Measurements from ENCODE around the gene SNX12. TPM values are rescaled to one million over a fixed set of nuclear protein-coding genes. Genes with fewer than 3 reads are reported as not detected.

Gene SNX12
- total and polyA plus RNA-seq, 9 donors: 28.5 to 74.8 (median 59.2) TPM

DNA sequence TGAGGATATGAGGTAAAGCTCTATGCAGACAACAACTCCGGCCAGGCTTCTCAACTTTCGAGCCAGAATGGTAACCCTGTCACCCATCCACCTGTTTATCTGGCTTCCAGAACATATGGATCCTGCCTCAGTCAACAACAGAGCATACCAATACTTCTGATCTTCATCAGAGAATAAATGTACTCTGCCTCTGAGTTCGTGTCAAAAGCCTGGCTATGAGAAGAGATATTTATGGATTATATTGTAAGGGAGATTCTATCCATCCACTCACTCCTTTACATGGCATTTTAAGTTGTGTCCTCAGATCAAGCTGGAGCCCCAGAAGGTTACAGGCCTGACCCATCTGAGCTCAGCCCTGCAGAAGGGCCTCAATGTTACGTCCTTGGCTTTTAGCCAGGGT lies 17.8 kb upstream of the SNX12 start:
- Histone ChIP-seq H3K9me3 (no peaks in the 10 kb centered on the region), H3K4me3 (no peak overlapping the region), H3K4me1 (ENCODE audit: insufficient read depth) (no peaks in the 10 kb centered on the region), H3K27ac (no peak overlapping the region), H3K36me3 (no peaks in the 10 kb centered on the region), H3K27me3 (no peaks in the 10 kb centered on the region)
- TF ChIP-seq CTCF (IDR thresholded peaks at IDR 0.05): no peak
- TF ChIP-seq POLR2A (IDR thresholded peaks at IDR 0.05): no peak
- no peak for TF ChIP-seq EP300 (IDR thresholded peaks at IDR 0.05)
- 42 to 50% (median 50%) methylated on average over 4 of the region's 4 CpGs for WGBS, 3 donors
- intact Hi-C loops (cut with DNase I): no loop called here
- DNase-seq: no peak

DNA sequence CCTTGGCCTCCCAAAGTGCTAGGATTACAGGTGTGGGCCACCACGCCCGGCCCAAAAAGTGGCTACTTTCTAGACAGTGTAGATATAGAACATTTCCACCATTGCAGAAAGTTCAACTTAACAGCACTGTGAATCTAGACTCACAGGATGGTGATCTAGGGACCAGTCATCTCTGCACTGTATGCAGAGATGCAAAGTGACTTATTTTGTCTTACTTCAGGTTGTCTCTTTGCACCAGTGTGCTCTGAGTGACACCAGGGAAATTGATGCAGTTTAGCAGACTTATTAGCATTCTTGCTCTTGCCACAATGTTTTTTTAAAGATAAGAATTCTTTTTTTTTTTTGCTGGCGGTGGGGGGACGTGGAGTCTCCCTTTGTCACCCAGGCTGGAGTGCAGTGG lies 14.7 kb upstream of the SNX12 start:
- no peak overlapping the region for H3K4me3 ChIP-seq
- H3K27me3 ChIP-seq: no peaks in the 10 kb centered on the region
- H3K4me1 ChIP-seq (ENCODE audit: insufficient read depth): no peaks in the 10 kb centered on the region
- no peak overlapping the region for H3K27ac ChIP-seq
- H3K9me3 ChIP-seq: no peaks in the 10 kb centered on the region
- intact Hi-C loops (cut with DNase I): no loop called here
- no peaks in the 10 kb centered on the region for H3K36me3 ChIP-seq
- DNase-seq: no peak
- 50 to 64% (median 57%) methylated on average over 4 of the region's 4 CpGs for WGBS, 3 donors
- TF ChIP-seq CTCF (IDR thresholded peaks at IDR 0.05): no peak
- TF ChIP-seq POLR2A (IDR thresholded peaks at IDR 0.05): no peak
- no peak for TF ChIP-seq EP300 (IDR thresholded peaks at IDR 0.05)

GRCh38 chrX:71082124-71082647 lies 14.1 kb upstream of the SNX12 start:
- intact Hi-C loops (cut with DNase I): no loop called here
- TF ChIP-seq POLR2A (IDR thresholded peaks at IDR 0.05): no peak
- no peak for TF ChIP-seq EP300 (IDR thresholded peaks at IDR 0.05)
- no peak for TF ChIP-seq CTCF (IDR thresholded peaks at IDR 0.05)
- WGBS, 3 donors: 77 to 84% (median 78%) methylated on average over 5 of the region's 5 CpGs
- Histone ChIP-seq H3K9me3 (no peaks in the 10 kb centered on the region), H3K27me3 (no peaks in the 10 kb centered on the region), H3K4me1 (ENCODE audit: insufficient read depth) (no peaks in the 10 kb centered on the region), H3K36me3 (no peaks in the 10 kb centered on the region), H3K27ac (no peak overlapping the region), H3K4me3 (no peak overlapping the region)
- no peak for DNase-seq

DNA sequence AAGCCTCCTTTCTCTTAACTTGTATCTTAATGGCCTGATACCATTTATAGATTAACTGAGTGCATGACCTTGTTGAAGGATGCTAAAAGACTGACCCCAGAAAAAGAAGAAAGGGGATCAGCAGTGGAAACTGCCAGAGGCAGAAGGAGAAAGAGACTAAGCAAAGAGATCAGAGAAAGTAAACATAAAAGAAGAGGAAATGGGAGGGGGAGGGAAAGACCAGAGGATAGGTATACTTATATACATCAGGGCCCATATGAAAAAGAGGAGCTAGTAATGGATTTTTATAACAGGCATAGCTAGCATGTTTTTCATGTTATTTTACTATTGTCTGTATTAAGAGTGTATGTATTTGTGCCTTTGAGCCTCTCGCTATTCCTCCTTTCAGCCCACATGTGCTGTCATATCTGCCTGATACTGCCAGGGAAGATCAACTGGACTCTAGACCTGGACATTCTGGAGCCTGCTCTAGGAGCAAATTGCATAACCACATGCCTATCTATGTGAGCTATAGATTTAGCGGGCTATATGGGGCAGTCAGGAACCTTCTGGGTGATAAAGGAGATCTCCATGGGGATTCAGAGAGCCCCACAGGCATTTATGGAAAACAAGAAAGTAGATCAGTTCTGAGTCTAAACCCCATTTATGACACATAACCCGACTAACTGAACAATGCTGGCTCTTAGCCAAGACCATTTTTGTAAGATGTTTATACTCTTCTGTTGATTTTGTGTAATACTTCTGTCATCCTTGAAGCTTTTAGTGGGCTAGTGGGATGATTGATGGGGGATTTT lies 13.4 kb upstream of the SNX12 start:
- no peak for DNase-seq
- Histone ChIP-seq H3K27me3 (no peaks in the 10 kb centered on the region), H3K9me3 (no peaks in the 10 kb centered on the region), H3K27ac (no peak overlapping the region), H3K4me1 (ENCODE audit: insufficient read depth) (no peaks in the 10 kb centered on the region), H3K4me3 (no peak overlapping the region), H3K36me3 (no peaks in the 10 kb centered on the region)
- TF ChIP-seq CTCF (IDR thresholded peaks at IDR 0.05) (no peak), POLR2A (IDR thresholded peaks at IDR 0.05) (no peak), EP300 (IDR thresholded peaks at IDR 0.05) (no peak)
- intact Hi-C loops (cut with DNase I): no loop called here
- 53 to 54% (median 54%) methylated on average over 3 of the region's 3 CpGs for WGBS, 3 donors

All from ovary (tissue), 9 donors.